Measurements from ENCODE around the gene MAPT.

The MAPT gene

DNA sequence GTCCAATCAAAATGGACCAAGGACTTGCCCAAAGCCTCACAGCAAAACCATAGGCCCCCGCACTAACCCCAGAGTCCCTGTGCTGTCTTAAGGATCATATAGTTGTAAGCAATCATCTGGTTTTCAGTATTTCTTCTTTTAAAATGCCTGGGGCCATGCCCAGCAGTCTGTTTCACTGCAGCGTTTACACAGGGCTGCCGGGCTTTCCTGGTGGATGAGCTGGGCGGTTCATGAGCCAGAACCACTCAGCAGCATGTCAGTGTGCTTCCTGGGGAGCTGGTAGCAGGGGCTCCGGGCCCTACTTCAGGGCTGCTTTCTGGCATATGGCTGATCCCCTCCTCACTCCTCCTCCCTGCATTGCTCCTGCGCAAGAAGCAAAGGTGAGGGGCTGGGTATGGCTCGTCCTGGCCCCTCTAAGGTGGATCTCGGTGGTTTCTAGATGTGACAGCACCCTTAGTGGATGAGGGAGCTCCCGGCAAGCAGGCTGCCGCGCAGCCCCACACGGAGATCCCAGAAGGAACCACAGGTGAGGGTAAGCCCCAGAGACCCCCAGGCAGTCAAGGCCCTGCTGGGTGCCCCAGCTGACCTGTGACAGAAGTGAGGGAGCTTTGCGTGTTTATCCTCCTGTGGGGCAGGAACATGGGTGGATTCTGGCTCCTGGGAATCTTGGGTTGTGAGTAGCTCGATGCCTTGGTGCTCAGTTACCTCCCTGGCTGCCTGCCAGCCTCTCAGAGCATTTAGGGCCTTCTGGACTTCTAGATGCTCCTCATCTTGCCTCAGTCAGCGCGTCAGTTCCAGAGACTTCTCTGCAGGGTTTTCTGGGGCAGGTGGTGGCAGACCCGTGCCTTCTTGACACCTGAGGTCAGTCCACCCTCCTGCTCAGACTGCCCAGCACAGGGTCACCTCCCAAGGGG, 79.8 kb downstream of the MAPT start:
- no peak for DNase-seq (ENCODE audit: low spot score)

DNA sequence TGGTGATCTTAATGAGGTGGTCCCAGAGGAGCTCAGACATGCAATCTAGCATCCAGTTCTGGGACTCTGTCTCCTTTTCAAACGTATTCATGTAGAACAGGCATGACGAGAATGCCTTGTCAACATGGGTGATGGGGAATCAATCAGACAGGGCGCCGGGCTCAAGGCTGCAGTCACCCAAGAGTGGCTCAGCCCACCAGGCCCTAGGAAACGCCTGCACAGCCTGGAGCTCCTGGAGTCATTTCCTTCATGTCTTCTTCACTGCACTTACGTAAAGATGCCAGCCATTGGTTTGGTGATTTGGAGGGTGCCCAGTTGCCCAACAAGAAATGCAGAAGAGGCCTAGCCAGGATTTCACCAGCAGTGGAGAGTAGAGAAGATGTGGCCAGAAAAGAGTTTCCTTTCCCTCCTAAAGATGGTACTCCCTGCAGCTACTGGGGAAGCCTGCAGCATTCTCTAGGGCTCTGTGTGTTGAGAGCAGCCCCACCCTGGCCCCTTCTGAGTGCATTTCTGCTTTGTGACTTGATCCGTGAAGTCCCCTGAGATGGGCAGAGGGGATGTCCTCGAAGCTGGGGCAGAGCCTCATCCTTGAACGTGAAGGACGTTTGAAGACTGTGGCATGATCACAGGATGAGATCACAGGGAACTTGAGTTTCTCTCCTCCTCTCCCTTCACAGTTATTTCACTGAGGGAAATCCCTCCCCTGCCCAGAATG, 80.7 kb downstream of the MAPT start:
- no peak for DNase-seq (ENCODE audit: low spot score)

DNA sequence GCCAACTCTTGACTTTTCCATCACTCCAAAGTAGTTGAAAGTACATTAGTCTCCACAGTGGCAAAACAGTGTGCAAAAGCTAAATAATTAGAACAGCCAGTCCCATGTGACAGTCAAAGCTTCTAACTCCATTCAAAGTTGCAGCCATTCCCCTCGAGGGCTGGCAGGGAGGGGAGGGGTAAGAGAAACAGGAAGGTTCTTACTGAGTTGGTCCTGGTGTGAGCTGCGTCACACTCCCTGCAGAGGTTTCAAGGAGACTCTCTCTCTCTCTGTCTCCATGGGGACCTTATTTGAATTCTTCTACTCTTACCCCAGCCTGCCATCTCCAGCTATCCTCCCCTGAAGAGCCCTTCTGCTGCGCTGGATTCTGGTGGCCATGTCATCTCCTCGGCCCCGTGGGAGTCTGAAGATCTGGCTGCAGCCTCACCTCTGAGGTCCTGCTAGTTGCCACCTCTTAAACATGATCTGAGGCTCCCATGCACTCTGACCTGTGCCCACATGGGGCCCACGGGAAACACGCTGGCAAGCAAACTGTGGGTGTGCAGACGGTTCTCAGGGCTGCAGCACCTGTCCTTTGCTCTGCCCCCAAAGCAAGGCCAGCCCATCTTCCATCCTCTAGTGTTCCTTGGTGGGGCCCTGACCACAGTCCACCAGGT, 81.4 kb downstream of the MAPT start:
- no peak for DNase-seq (ENCODE audit: low spot score)

DNA sequence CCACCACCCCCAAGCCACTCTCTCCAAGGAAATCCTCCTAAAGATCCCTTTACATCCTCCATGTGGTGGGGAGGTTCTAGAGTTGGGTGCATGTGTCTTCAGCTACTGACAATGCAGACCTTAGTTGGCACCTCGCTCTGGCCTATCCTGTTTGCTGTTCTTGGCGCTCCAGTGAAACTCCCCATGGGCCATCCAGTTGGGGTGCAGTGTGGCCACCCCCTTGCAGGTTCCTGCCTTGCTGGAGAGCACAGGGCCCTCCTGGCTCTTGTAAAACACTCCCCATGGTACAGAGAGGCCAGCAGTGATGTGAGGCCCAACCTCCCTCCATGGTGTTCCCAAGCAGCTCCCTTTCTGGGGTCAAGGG, 82.0 kb downstream of the MAPT start:
- DNase-seq (ENCODE audit: low spot score) = no peak

DNA sequence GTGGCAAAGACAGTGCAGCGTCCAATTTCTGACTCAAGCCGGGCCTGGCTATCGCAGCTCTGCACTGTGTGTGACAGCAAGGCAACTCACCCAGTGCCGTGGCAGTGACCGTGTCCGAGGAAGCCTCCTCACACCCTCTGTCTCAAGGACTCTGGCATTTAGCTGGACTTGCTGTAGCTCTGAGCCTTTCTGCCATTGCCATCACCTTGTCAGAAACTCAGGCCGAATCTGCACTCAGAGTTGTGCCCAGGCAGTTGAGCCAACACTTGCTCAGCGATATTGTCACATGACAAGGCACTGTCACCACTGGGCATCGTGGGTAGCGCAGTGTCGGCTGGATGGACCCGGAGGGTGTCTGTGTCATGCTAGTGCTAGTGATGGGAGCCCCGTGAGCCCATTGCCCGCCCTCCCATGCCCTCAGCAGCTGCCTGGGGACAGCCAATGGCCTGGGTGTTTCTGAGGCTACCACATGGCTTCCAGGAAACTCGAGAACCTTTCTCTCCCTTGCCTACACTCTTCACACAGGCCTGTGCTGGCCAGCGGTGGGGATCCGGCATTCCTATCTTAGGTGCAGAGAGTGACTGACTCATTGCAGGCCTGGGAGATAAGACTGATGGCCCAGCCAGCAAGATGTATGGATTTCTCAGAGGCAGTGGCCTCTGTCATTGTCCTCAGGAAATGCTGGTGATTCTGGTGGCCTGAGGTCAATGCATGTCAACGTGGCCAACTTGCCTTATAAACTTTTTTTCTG, 82.6 kb downstream of the MAPT start:
- DNase-seq (ENCODE audit: low spot score) = no peak

DNA sequence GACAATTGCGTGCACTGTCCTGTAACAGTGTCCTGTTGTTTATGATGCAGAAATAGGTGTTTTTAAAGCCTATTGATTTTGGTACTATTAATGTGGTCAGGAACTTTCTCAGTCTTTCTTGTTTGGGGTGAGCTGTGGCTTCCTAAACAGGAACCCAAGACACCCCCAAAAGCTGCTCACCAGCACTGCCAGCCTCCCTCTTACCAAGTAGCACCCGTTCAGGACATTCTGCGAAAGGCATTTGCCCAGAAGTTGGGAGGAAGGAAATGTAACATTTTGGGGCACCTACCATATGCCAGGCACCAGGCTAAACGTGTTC, 83.1 kb downstream of the MAPT start:
- no peak for DNase-seq (ENCODE audit: low spot score)

DNA sequence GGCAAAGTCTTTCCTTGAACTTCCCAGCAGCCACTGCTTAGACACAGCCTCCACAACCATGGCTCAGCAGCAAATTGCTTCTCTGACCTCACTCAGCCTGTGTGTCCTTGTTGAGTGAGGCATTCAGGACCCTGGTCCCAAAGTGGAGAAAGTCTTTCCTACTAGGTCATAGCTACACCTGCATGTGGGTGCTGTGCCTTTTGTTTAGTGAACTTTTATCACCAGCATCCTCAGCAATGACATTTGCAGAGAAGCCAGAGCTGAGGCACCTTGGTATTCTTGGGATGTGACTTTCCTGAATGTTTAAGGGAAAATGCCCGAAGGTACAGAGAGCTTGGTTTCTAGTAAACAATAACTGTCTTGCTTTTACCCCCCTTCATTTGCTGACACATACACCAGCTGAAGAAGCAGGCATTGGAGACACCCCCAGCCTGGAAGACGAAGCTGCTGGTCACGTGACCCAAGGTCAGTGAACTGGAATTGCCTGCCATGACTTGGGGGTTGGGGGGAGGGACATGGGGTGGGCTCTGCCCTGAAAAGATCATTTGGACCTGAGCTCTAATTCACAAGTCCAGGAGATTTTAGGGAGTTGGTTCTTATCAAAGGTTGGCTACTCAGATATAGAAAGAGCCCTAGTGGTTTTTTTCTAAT, 83.7 kb downstream of the MAPT start:
- no peak for DNase-seq (ENCODE audit: low spot score)

DNA sequence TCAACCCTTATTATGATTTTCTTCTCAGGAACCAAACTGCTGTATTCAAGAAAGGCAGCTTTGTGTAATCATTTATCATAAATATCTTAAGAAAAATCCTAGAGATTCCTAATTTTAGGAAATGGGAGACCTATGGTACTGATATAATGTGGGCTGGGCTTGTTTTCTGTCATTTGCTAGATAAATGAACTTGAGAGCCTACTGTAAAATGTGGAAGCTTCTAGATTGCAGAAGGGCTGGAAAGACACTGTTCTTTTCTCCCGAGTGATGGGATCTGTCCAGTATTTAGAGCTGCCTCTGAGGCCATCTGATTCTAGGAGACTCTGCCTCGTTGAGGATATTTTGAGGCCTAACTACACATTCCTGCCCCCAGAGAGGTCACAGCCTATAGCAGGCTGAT, 84.8 kb downstream of the MAPT start:
- DNase-seq (ENCODE audit: low spot score) = no peak

DNA sequence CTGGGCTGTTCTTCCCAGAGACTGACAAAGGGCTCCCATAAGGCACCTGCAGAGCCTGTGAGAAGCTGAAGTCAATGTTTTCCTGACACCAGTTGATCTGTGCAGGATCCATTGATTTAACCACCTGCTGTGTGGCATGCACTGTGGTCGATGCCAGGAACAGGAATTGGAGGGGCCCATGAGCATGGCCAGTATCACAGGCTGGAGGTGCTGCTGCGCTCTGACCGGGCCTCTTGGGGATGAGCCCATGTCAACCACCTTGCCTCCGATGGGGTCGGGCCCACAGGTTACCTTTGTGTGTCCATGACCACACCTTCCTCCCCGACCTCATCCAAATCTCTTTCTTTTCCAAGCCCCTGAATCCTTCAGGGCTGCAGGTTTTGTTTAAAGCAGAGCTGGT, 86.5 kb downstream of the MAPT start:
- DNase-seq (ENCODE audit: low spot score) = no peak

DNA sequence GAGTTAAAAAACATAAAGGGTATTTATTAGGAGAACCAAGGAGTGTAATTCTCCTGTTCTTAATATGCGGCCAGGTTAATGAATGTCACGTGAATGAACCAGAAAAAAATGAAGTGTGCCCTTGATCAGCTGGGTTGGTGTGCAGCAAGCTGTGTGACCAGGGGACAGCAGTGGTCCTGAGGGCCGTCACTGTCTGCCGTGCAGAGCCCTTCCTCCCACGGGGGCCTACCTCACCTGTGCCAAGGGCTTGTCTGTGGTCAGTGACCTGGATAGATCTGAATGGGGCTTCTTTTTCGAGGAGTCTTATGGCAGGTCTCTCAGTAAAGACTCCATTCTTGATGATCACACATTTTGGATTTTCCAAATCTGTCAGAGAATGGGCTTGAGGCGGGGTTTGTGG, 87.0 kb downstream of the MAPT start:
- DNase-seq (ENCODE audit: low spot score) = no peak

DNA sequence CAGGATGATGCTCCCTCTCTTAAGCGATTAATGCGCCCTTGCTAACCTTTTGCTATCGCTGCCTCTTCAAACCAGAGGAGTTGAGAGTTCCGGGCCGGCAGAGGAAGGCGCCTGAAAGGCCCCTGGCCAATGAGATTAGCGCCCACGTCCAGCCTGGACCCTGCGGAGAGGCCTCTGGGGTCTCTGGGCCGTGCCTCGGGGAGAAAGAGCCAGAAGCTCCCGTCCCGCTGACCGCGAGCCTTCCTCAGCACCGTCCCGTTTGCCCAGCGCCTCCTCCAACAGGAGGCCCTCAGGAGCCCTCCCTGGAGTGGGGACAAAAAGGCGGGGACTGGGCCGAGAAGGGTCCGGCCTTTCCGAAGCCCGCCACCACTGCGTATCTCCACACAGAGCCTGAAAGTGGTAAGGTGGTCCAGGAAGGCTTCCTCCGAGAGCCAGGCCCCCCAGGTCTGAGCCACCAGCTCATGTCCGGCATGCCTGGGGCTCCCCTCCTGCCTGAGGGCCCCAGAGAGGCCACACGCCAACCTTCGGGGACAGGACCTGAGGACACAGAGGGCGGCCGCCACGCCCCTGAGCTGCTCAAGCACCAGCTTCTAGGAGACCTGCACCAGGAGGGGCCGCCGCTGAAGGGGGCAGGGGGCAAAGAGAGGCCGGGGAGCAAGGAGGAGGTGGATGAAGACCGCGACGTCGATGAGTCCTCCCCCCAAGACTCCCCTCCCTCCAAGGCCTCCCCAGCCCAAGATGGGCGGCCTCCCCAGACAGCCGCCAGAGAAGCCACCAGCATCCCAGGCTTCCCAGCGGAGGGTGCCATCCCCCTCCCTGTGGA, 88.6 kb downstream of the MAPT start:
- DNase-seq (ENCODE audit: low spot score) = no peak

DNA sequence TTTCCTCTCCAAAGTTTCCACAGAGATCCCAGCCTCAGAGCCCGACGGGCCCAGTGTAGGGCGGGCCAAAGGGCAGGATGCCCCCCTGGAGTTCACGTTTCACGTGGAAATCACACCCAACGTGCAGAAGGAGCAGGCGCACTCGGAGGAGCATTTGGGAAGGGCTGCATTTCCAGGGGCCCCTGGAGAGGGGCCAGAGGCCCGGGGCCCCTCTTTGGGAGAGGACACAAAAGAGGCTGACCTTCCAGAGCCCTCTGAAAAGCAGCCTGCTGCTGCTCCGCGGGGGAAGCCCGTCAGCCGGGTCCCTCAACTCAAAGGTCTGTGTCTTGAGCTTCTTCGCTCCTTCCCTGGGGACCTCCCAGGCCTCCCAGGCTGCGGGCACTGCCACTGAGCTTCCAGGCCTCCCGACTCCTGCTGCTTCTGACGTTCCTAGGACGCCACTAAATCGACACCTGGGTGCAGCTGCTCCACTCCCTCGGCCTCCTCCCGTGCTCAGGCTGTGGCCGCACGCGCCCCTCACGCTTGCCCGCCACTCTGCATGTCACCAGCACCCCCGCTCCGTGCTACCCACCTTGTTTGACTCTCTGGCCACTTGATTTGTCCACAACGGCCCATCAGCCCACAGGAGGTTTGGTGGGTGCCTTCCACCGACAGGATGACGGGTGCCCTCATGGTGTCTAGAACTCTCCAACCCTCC, 89.4 kb downstream of the MAPT start:
- DNase-seq (ENCODE audit: low spot score) = no peak

DNA sequence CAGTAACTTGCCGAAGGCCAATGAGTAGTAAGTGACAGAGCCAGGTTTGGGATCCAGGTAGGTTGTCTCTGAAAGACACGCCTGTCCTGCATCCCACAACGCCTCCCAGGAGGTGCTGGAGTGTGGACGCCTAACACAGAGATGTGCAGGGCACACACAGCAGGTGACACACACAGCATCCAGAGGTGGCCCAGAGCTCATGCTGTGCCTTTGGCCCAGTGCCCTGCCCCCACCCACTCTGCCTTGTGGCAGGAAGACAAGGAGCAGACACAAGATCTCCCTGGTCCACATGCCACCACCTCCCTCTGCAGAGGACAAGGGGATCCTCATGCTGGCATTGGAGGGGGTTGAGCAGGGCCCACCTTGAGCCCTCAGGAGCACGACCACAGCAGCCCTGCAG, 90.0 kb downstream of the MAPT start:
- DNase-seq (ENCODE audit: low spot score) = no peak

DNA sequence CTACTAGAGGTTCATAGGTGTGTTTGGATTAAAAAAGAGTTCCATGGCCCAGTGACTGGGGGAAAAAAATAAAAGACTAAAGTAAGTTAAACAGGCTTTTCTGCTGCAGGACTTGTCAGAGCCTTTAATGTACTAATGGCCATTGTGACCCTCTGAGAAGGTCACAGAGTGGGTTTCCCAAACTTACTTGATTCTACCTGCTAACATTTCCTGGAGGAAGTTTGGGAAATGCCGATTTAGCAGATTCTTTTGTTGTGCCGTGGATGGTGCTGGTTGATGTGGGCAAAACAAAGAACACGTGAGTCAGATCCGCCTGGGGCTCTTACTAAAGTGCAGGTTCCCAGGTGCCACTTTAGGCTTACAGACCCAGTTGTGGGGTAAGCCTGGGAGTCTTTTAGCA, 91.1 kb downstream of the MAPT start:
- DNase-seq (ENCODE audit: low spot score) = no peak

DNA sequence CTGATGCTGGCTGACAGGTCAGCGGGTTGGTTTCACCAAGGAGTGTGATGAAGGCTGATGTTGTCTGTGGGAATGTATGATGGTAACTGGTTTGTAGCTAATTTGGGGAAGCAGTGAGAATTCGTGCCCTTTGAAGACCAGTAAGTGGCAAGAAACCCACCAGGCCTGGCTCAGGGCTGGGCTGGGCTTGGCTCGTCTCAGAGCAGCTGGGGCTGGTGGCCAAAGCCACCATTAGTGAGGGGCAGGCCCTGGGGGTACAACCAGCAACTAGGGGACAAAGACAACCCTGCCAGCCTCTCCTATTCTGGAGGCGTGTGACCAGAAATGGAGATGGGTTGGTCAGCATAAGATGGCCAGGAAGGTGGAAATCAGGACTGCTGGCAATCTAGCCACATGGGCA, 91.7 kb downstream of the MAPT start:
- no peak for DNase-seq (ENCODE audit: low spot score)

DNA sequence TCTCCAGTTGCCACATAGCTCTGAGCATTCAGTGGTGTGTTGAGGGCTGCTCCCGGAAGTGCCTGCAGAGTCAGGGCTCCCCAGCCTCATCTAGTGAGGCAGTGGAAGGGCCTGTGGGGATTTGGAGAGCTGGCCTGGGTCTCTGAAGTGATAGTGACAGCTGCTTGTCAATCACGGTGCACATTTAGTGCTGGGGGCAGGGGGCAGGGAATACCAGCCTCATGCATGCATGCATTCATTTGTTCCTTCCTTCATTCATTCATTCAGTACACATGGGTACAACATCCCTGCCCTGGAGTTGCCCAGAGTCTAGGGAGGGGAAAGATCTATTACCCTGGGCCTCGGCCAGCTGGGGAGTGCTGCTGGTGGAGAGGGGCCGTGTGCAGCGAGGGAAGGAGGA, 93.4 kb downstream of the MAPT start:
- no peak for DNase-seq (ENCODE audit: low spot score)

DNA sequence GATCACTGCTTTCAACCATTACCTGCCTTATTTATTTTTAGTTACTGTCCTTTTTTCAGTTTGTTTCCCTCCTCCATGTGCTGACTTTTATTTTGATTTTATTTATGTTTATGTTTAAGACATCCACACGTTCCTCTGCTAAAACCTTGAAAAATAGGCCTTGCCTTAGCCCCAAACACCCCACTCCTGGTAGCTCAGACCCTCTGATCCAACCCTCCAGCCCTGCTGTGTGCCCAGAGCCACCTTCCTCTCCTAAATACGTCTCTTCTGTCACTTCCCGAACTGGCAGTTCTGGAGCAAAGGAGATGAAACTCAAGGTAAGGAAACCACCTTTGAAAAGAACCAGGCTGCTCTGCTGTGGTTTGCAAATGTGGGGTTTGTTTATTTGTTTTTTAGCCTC, 95.4 kb downstream of the MAPT start:
- no peak for DNase-seq (ENCODE audit: low spot score)

DNA sequence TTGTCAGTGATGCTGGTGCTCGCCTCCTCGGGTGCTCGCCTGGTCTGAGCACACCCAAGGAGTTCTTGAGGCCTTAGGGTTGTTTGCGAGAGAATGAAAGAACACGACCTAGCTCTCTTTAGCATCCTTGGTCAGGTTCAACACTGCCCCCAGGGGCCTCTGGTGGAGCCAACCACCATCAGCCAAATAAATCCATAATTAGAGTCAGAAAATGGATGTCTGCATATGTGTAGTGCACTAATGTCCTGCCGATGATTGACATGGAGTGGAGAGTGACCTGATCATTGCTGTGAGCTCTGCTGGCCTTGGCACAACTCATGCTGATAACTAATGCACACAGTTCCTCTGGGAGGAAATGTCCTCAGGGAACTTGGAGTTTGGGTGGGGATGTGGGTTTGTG, 96.5 kb downstream of the MAPT start:
- no peak for DNase-seq (ENCODE audit: low spot score)

DNA sequence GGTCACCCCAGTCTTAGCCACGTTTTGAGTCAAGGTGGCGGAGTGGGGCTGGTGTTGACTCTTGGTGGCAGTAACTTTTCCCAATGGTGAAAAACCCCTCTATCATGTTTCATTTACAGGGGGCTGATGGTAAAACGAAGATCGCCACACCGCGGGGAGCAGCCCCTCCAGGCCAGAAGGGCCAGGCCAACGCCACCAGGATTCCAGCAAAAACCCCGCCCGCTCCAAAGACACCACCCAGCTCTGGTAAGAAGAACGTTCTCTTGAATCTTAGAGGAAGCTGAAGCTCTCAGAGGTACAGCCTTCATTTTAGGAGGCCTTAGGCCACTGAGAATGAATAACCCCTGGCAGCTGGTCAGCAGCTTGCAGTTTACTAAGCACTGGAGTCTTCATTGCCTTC, 97.0 kb downstream of the MAPT start:
- DNase-seq (ENCODE audit: low spot score) = no peak

DNA sequence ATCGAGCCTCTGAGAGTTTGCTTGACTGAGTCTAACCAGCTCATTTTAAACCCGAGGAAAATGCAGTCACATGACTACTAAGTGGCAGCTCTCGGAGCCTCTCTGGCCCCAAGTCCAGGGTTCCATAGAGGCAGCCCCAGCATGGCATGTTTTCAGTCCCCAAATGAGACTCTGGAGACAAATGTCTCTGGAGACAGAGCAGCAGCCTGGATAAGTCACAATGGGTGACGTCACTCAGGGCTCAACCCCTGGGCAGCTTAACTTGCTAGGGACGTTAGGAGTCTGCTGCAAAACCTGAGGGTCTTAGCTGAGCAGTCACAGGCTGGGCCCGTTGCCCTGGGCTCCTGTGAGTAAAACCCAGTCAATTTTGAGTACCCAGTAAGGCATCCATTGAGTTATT, 97.8 kb downstream of the MAPT start:
- DNase-seq (ENCODE audit: low spot score) = peak; percentile 49

DNA sequence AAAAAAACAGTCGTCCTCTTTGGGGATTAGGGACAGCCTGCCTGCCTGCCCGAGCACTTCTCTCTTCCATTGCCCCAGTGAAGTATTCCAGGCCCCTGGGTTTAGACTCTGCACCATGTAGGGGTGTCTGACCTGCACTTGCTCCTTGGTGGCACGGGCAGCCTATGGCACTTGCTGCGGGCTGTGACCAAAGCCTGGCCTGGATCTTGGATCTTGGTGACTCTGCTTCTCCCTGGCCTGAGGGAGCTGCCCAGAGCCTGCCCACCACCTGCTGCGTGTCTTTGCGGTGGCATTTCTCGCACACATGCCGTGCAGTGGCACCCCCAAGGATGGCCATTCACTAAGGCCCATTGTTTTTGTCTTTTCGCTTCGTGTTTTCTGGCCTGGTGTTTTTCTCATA, 98.5 kb downstream of the MAPT start:
- DNase-seq (ENCODE audit: low spot score) = no peak
